ENCODE results near the gene PRKCSH.

- TF ChIP-seq CTCF (IDR thresholded peaks at IDR 0.05) (no peak), POLR2A (IDR thresholded peaks at IDR 0.05; ENCODE audit: low read depth) (no peak), EP300 (IDR thresholded peaks at IDR 0.05) (no peak), POLR2AphosphoS5 (IDR thresholded peaks at IDR 0.05) (no peak)
Measured at GRCh38 chr19:11457115-11457514, 21.7 kb downstream of the PRKCSH start.

Data from esophagus muscularis mucosa (tissue), 4 donors.